Tibial nerve (tissue), 4 donors: ENCODE results near the gene SRR.
"Not testable (repeated sequence)": the region's sequence is repeated elsewhere in the genome, so short reads cannot be mapped to it uniquely, and the experiment has no call there.

Source experiments
- CTCF ChIP-seq, 5 experiments: fragments of 200-600 bp in 3 of 5; fragments of 450-650 bp in 2 of 5; sonication (generic) in 3 of 5; IDR thresholded peaks; one replicate each; pipeline ENCODE4 v1.5.1; 2016 to 2019; ENCODE audit warnings: antibody characterized with exemption in 5 of 5, mild to moderate bottlenecking in 3 of 5, moderate library complexity in 2 of 5
- EP300 ChIP-seq, 2 donors: sonication (generic); formaldehyde crosslinking; IDR thresholded peaks; one replicate each; pipeline ENCODE4 v1.6.1; 2017; ENCODE audit warnings: antibody characterized with exemption in 2 of 2, mild to moderate bottlenecking in 1 of 2
- POLR2A ChIP-seq, 2 donors: fragments of 450-650 bp; IDR thresholded peaks; one replicate each; pipeline ENCODE4 v1.6.1; 2017; ENCODE audit warnings: antibody characterized with exemption in 2 of 2, mild to moderate bottlenecking in 2 of 2, moderate library complexity in 2 of 2

- not testable (repeated sequence) for TF ChIP-seq CTCF, POLR2A, EP300 (IDR thresholded peaks at IDR 0.05)
These were observed 44.9 kb upstream of the SRR start for GRCh38 chr17:2258830-2259229.
